ENCODE data around the gene MMP3.

Gene MMP3

DNA sequence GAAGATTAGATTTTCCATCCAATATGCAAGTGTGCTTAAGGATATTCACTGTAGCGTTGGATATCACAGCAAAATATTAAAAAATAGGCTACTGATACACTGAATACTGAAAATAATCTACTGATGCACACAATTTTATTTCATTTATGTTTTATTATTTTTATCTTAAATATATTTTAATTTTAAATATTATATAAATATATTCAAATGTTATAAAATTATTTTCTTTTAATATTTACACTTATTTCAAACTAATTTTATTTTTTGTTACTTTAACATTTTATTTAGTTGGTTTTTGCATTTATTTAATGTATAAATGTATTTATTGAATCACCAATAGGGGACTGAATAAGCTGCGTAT is 12.3 kb downstream of the MMP3 start:
- H2BK12ac ChIP-seq (ENCODE audit: low read length in 2 of 2) = no peak overlapping the region
- WGBS = 82% methylated on average over 1 of the region's 2 CpGs

DNA sequence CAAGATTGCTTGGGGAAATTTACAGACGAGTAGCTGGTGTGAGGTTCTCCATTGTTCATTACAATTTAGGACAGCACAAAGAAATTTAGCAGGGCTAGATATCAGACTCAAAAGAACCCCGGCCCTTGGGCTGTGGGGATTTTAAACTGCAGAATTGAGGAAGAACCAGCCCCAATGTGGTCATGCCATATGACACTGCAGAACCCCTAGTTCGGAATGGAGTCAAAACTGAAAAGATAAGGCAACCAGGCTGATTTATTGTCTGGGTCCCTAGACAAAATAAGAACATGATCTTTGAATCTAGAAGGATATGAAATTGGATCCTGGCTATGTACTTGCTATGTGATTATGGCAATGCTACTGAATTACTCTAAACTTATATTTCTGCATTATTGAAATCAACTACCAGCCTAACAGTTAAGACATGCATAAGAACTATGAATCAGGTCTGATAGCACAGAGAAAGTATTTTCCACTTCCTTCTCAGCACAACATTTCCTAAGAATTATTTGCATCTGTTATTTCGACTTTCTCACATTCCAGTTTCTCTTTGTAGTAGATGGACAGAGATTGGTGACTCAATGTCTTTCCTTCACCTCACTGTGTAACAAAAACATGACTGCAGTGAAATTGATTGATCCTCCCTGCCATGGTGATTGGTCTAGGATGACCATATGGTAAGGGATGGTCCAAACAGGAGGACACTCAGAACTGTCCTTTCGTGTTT is 13.2 kb downstream of the MMP3 start:
- Histone ChIP-seq H2AFZ (ENCODE audit: low read depth, low read length) (no peak overlapping the region), H3K14ac (ENCODE audit: low read length in 2 of 2) (no peak overlapping the region), H3K4me1 (ENCODE audit: control insufficient read depth, insufficient read depth, low read depth, low read length) (no peaks in the 10 kb centered on the region), H3K18ac (ENCODE audit: low read depth in 1 of 2, low read length in 2 of 2) (no peak overlapping the region), H2BK12ac (ENCODE audit: low read length in 2 of 2) (no peak overlapping the region), H3K4me3 (ENCODE audit: insufficient read depth in 1 of 2, low read depth in 1 of 2, low read length in 2 of 2) (no peak overlapping the region), H2BK120ac (ENCODE audit: low read depth, low read length) (no peak overlapping the region), H3K4me2 (ENCODE audit: low read length, poor library complexity, severe bottlenecking) (no peak overlapping the region), H3K36me3 (ENCODE audit: control insufficient read depth in 1 of 2, insufficient read depth in 2 of 2, low read depth in 1 of 2, low read length in 2 of 2) (no peaks in the 10 kb centered on the region), H2BK5ac (ENCODE audit: low read depth, low read length, poor library complexity, severe bottlenecking) (no peak overlapping the region), H3K79me1 (replicated peaks; ENCODE audit: low read length, poor library complexity, severe bottlenecking) (no peaks in the 10 kb centered on the region), H3K4ac (ENCODE audit: low read depth in 1 of 2, low read length in 2 of 2) (no peak overlapping the region), H3K27me3 (ENCODE audit: control insufficient read depth in 1 of 2, insufficient read depth in 1 of 2, low read length in 2 of 2) (no peaks in the 10 kb centered on the region), H4K8ac (ENCODE audit: low read length) (peak overlapping the region; percentile 49), H3K27ac (ENCODE audit: low read length, poor library complexity, severe bottlenecking) (no peak overlapping the region), H2BK15ac (ENCODE audit: low read depth, poor library complexity, severe bottlenecking) (no peak overlapping the region), H3K23ac (ENCODE audit: low read length in 2 of 2) (no peak overlapping the region), H2AK5ac (ENCODE audit: low read length, severe bottlenecking) (no peak overlapping the region), H3K9ac (ENCODE audit: low read length) (peak overlapping the region; percentile 10), H4K91ac (ENCODE audit: low read length) (no peak overlapping the region), H3K9me3 (ENCODE audit: control insufficient read depth, low read length) (no peaks in the 10 kb centered on the region)
- WGBS = 83% methylated on average over 4 of the region's 5 CpGs
- no peak for DNase-seq

More for the DNA sequence above, 12.3 kb downstream of the MMP3 start:
- Histone ChIP-seq H3K4me3 (ENCODE audit: insufficient read depth in 1 of 2, low read depth in 1 of 2, low read length in 2 of 2) (peak overlapping the region in 1 of 2 experiments; percentile 77), H3K18ac (ENCODE audit: low read depth in 1 of 2, low read length in 2 of 2) (no peak overlapping the region), H3K9me3 (ENCODE audit: control insufficient read depth, low read length) (no peaks in the 10 kb centered on the region), H3K23ac (ENCODE audit: low read length in 2 of 2) (no peak overlapping the region), H3K36me3 (ENCODE audit: control insufficient read depth in 1 of 2, insufficient read depth in 2 of 2, low read depth in 1 of 2, low read length in 2 of 2) (no peaks in the 10 kb centered on the region), H4K8ac (ENCODE audit: low read length) (no peak overlapping the region), H2AK5ac (ENCODE audit: low read length, severe bottlenecking) (no peak overlapping the region), H3K4me1 (ENCODE audit: control insufficient read depth, insufficient read depth, low read depth, low read length) (no peaks in the 10 kb centered on the region), H3K14ac (ENCODE audit: low read length in 2 of 2) (no peak overlapping the region), H3K27me3 (ENCODE audit: control insufficient read depth in 1 of 2, insufficient read depth in 1 of 2, low read length in 2 of 2) (no peaks in the 10 kb centered on the region), H4K91ac (ENCODE audit: low read length) (no peak overlapping the region), H3K27ac (ENCODE audit: low read length, poor library complexity, severe bottlenecking) (no peak overlapping the region), H2AFZ (ENCODE audit: low read depth, low read length) (no peak overlapping the region), H3K9ac (ENCODE audit: low read length) (peak overlapping the region; percentile 83), H3K4me2 (ENCODE audit: low read length, poor library complexity, severe bottlenecking) (no peak overlapping the region), H2BK5ac (ENCODE audit: low read depth, low read length, poor library complexity, severe bottlenecking) (no peak overlapping the region), H2BK120ac (ENCODE audit: low read depth, low read length) (no peak overlapping the region), H2BK15ac (ENCODE audit: low read depth, poor library complexity, severe bottlenecking) (no peak overlapping the region), H3K4ac (ENCODE audit: low read depth in 1 of 2, low read length in 2 of 2) (no peak overlapping the region), H3K79me1 (replicated peaks; ENCODE audit: low read length, poor library complexity, severe bottlenecking) (no peaks in the 10 kb centered on the region)
- DNase-seq = no peak

DNA sequence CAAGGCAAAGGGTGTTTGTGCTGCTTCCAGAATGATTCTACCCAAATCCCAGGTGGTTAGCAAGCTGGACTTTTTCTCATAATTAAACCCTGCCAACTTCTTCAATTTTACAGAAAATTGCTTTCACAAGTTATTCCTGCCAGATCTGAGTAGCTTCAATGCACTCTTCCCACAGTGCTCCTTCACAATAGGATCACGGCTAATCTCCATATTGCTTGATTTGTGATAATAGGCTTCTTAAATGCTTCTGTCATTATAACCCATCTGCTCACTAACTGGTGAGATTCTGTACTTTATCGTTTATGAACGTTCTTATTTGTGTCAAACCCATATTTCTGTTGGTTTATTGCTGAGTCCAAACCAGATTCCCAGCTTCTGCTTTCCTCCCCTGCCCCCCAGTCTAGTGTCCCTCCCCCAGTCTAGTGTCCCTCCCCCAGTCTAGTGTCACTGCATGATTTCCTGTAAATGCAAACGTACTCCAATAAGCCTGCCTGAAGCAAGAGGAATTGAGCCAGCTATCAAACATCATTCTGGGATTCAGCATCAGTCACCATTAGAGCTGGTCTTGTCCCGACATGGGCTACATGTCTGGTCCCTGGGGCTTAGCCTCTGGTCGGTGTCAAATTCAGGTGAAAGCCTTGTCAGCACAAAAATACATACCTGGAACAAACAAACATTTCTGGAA is 14.0 kb downstream of the MMP3 start:
- Histone ChIP-seq H3K9me3 (ENCODE audit: control insufficient read depth, low read length) (no peaks in the 10 kb centered on the region), H3K9ac (ENCODE audit: low read length) (no peak overlapping the region), H3K79me1 (replicated peaks; ENCODE audit: low read length, poor library complexity, severe bottlenecking) (no peaks in the 10 kb centered on the region), H2AK5ac (ENCODE audit: low read length, severe bottlenecking) (no peak overlapping the region), H4K8ac (ENCODE audit: low read length) (no peak overlapping the region), H3K4me1 (ENCODE audit: control insufficient read depth, insufficient read depth, low read depth, low read length) (no peaks in the 10 kb centered on the region), H3K18ac (ENCODE audit: low read depth in 1 of 2, low read length in 2 of 2) (no peak overlapping the region), H3K14ac (ENCODE audit: low read length in 2 of 2) (no peak overlapping the region), H3K27ac (ENCODE audit: low read length, poor library complexity, severe bottlenecking) (no peak overlapping the region), H2BK15ac (ENCODE audit: low read depth, poor library complexity, severe bottlenecking) (no peak overlapping the region), H3K4me3 (ENCODE audit: insufficient read depth in 1 of 2, low read depth in 1 of 2, low read length in 2 of 2) (no peak overlapping the region), H2BK12ac (ENCODE audit: low read length in 2 of 2) (no peak overlapping the region), H3K23ac (ENCODE audit: low read length in 2 of 2) (no peak overlapping the region), H2AFZ (ENCODE audit: low read depth, low read length) (no peak overlapping the region), H3K4ac (ENCODE audit: low read depth in 1 of 2, low read length in 2 of 2) (no peak overlapping the region), H4K91ac (ENCODE audit: low read length) (no peak overlapping the region), H2BK120ac (ENCODE audit: low read depth, low read length) (no peak overlapping the region), H3K36me3 (ENCODE audit: control insufficient read depth in 1 of 2, insufficient read depth in 2 of 2, low read depth in 1 of 2, low read length in 2 of 2) (no peaks in the 10 kb centered on the region), H3K4me2 (ENCODE audit: low read length, poor library complexity, severe bottlenecking) (no peak overlapping the region), H2BK5ac (ENCODE audit: low read depth, low read length, poor library complexity, severe bottlenecking) (no peak overlapping the region), H3K27me3 (ENCODE audit: control insufficient read depth in 1 of 2, insufficient read depth in 1 of 2, low read length in 2 of 2) (no peaks in the 10 kb centered on the region)
- DNase-seq = no peak
- 95% methylated on average over 5 of the region's 6 CpGs for WGBS

DNA sequence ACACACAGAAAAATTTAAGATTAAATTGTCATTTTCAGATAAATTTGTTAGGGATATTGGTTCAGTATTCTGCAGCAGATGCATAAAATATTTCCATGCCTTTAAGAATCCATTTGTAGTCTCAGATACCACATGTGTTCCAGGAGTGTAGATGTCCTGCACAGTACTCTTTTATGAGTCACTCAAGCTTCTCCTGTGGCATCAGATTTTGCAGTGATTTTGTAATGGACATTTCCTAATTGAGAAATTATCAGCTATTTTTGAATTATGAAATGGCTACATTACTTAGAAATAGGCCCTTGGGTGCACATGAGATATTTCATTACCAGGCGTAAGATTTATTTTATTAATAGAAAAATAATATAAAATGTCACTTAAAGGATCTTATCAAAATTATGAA is 18.9 kb downstream of the MMP3 start:
- no peaks in the 10 kb centered on the region for H3K79me1 ChIP-seq (replicated peaks; ENCODE audit: low read length, poor library complexity, severe bottlenecking)
- H2AFZ ChIP-seq (ENCODE audit: low read depth, low read length) = no peak overlapping the region
- no peak overlapping the region for H2BK5ac ChIP-seq (ENCODE audit: low read depth, low read length, poor library complexity, severe bottlenecking)
- no peak overlapping the region for H3K4me3 ChIP-seq (ENCODE audit: insufficient read depth in 1 of 2, low read depth in 1 of 2, low read length in 2 of 2)
- WGBS = no CpG with 5 or more reads among the region's 1 CpG
- no peak overlapping the region for H3K18ac ChIP-seq (ENCODE audit: low read depth in 1 of 2, low read length in 2 of 2)
- no peak overlapping the region for H2BK12ac ChIP-seq (ENCODE audit: low read length in 2 of 2)
- H2AK5ac ChIP-seq (ENCODE audit: low read length, severe bottlenecking) = no peak overlapping the region
- no peak overlapping the region for H4K8ac ChIP-seq (ENCODE audit: low read length)
- no peaks in the 10 kb centered on the region for H3K4me1 ChIP-seq (ENCODE audit: control insufficient read depth, insufficient read depth, low read depth, low read length)
- H3K27ac ChIP-seq (ENCODE audit: low read length, poor library complexity, severe bottlenecking) = no peak overlapping the region
- no peak overlapping the region for H3K4ac ChIP-seq (ENCODE audit: low read depth in 1 of 2, low read length in 2 of 2)
- no peak overlapping the region for H3K23ac ChIP-seq (ENCODE audit: low read length in 2 of 2)
- peaks cover 9 to 20% of the 10 kb centered on the region in 2 experiments for H3K27me3 ChIP-seq (ENCODE audit: control insufficient read depth in 1 of 2, insufficient read depth in 1 of 2, low read length in 2 of 2)
- no peak overlapping the region for H4K91ac ChIP-seq (ENCODE audit: low read length)
- no peak overlapping the region for H2BK120ac ChIP-seq (ENCODE audit: low read depth, low read length)
- no peak overlapping the region for H2BK15ac ChIP-seq (ENCODE audit: low read depth, poor library complexity, severe bottlenecking)
- DNase-seq = no peak
- H3K9me3 ChIP-seq (ENCODE audit: control insufficient read depth, low read length) = no peaks in the 10 kb centered on the region
- no peak overlapping the region for H3K14ac ChIP-seq (ENCODE audit: low read length in 2 of 2)
- H3K36me3 ChIP-seq (ENCODE audit: control insufficient read depth in 1 of 2, insufficient read depth in 2 of 2, low read depth in 1 of 2, low read length in 2 of 2) = no peaks in the 10 kb centered on the region
- no peak overlapping the region for H3K4me2 ChIP-seq (ENCODE audit: low read length, poor library complexity, severe bottlenecking)
- H3K9ac ChIP-seq (ENCODE audit: low read length) = no peak overlapping the region
